ENCODE results near the gene ASPDH.
"Not testable (repeated sequence)": the region's sequence is repeated elsewhere in the genome, so short reads cannot be mapped to it uniquely, and the experiment has no call there.

The ASPDH gene

GRCh38 chr19:50476224-50476906, 37.3 kb downstream of the ASPDH start, which contains the start of the genes EMC10 and GARIN5A:
Gene EMC10, plus strand, starts transcription at chr19:50476507. Its CDS starts 38 bp downstream, at chr19:50476545.
Gene GARIN5A, minus strand, starts transcription at chr19:50476848. Its CDS starts 460 bp downstream, at chr19:50476388.
- peak; percentile 90 for DNase-seq

GRCh38 chr19:50475736-50476223, 37.9 kb downstream of the ASPDH start:
- DNase-seq, result no peak

- DNase-seq, result no peak
These were observed 38.6 kb downstream of the ASPDH start for GRCh38 chr19:50475101-50475568.

GRCh38 chr19:50473336-50473735, 40.4 kb downstream of the ASPDH start:
- DNase-seq, result not testable (repeated sequence)

GRCh38 chr19:50468818-50469217, 44.9 kb downstream of the ASPDH start:
- no peak for DNase-seq

- DNase-seq, result no peak
These were observed 46.1 kb downstream of the ASPDH start for GRCh38 chr19:50467566-50467965.

GRCh38 chr19:50466706-50467039, 47.0 kb downstream of the ASPDH start:
- no peak for DNase-seq

- DNase-seq, result no peak
These were observed 47.6 kb downstream of the ASPDH start for GRCh38 chr19:50465986-50466705.

GRCh38 chr19:50465000-50465399, 48.7 kb downstream of the ASPDH start:
- no peak for DNase-seq

- DNase-seq, result no peak
These were observed 49.4 kb downstream of the ASPDH start for GRCh38 chr19:50464348-50464747.

GRCh38 chr19:50462970-50463369, 50.7 kb downstream of the ASPDH start:
- no peak for DNase-seq
